T1000 (cell line): ENCODE data around the gene TCF12.

Source experiments
- DNase-seq: peaks from one replicate; lab custom pipeline; 2025; ENCODE audit warnings: mixed read lengths; lab: John Stamatoyannopoulos, UW

The TCF12 gene

DNA sequence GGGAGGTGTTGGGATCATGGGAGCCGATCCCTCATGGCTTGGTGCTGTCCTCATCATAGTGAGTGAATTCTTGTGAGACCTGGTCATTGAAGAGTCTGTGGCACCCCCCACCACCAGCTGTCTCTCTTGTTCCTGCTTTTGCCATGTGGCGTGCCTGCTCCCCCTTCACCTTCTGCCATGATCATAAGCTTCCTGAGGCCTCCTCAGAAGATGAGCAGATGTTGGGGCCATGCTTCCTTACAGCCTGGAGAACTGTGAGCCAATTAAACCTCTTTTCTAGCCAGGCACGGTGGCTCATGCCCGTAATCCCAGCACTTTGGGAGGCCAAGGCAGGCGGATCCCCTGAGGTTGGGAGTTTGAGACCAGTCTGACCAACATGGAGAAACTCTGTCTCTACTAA is 420.9 kb downstream of the TCF12 start:
- DNase-seq = no peak
